ENCODE results near the gene SPATA2L. TPM values are rescaled to one million over a fixed set of nuclear protein-coding genes. Genes with fewer than 3 reads are reported as not detected.
"Not testable (repeated sequence)": the region's sequence is repeated elsewhere in the genome, so short reads cannot be mapped to it uniquely, and the experiment has no call there.

Gene SPATA2L
- total RNA-seq, 4 donors from 2014 or later, result 10.7 to 33.6 (median 16.1) TPM

- Histone ChIP-seq H3K27me3 (no peaks in the 10 kb centered on the region), H3K27ac (peak overlapping the region; percentile 69 to 93 (median 90)), H3K9me3 (no peaks in the 10 kb centered on the region), H3K4me1 (peaks cover 0 to 26% (median 17%) of the 10 kb centered on the region in 4 donors), H3K4me3 (peak overlapping the region; percentile 54 to 79 (median 70)), H3K36me3 (peaks cover 0 to 30% (median 4%) of the 10 kb centered on the region in 3 donors)
- WGBS, 2 donors, result 0 to 2% methylated on average over 16 to 18 of the region's 30 CpGs
- TF ChIP-seq EP300 (IDR thresholded peaks at IDR 0.05), result peak; percentile 86 to 97
- peak; percentile 71 to 94 (median 90) for TF ChIP-seq CTCF (IDR thresholded peaks at IDR 0.05)
- peak in 1 of 2 donors; percentile 58 for TF ChIP-seq POLR2A (IDR thresholded peaks at IDR 0.05)
- DNase-seq (ENCODE audit: low spot score in 2 of 2), result peak; percentile 98 to 99
Observed at GRCh38 chr16:89700100-89700648, 1.3 kb downstream of the SPATA2L start.

GRCh38 chr16:89699629-89700099, 1.8 kb downstream of the SPATA2L start:
- Histone ChIP-seq H3K36me3 (peaks cover 0 to 35% (median 4%) of the 10 kb centered on the region in 3 donors), H3K4me1 (peaks cover 0 to 26% (median 17%) of the 10 kb centered on the region in 4 donors), H3K27ac (peak overlapping the region in 3 of 4 donors; percentile 44 to 92 (median 89)), H3K4me3 (peak overlapping the region in 2 of 4 donors; percentile 71 to 79)
- H3K27me3 ChIP-seq; H3K9me3 ChIP-seq; DNase-seq (ENCODE audit: low spot score in 2 of 2): not testable (repeated sequence)
- WGBS, 2 donors, result 50 to 59% methylated on average over 18 of the region's 18 CpGs

- not testable (repeated sequence) for H3K27me3 ChIP-seq; H3K4me3 ChIP-seq; DNase-seq (ENCODE audit: low spot score in 2 of 2); H3K9me3 ChIP-seq; H3K27ac ChIP-seq
- Histone ChIP-seq H3K4me1 (peaks cover 0 to 26% (median 17%) of the 10 kb centered on the region in 4 donors), H3K36me3 (peaks cover 0 to 45% (median 4%) of the 10 kb centered on the region in 3 donors)
- 94 to 95% methylated on average over 14 of the region's 14 CpGs for WGBS, 2 donors
Observed at GRCh38 chr16:89698717-89699116, 2.8 kb downstream of the SPATA2L start.

- DNase-seq (ENCODE audit: low spot score in 2 of 2), result no peak
- no peaks in the 10 kb centered on the region for H3K27me3 ChIP-seq
- H3K4me1 ChIP-seq, result peaks cover 0 to 26% (median 17%) of the 10 kb centered on the region in 4 donors
- H3K36me3 ChIP-seq, result peaks cover 0 to 54% (median 10%) of the 10 kb centered on the region in 3 donors
- no peak for TF ChIP-seq POLR2A (IDR thresholded peaks at IDR 0.05)
- H3K9me3 ChIP-seq, result no peaks in the 10 kb centered on the region
- no peak overlapping the region for H3K4me3 ChIP-seq
- 85 to 91% methylated on average over 21 to 26 of the region's 32 CpGs for WGBS, 2 donors
- H3K27ac ChIP-seq, result no peak overlapping the region
Observed at GRCh38 chr16:89697616-89698331, 3.7 kb downstream of the SPATA2L start.

- TF ChIP-seq POLR2A (IDR thresholded peaks at IDR 0.05) (no peak), EP300 (IDR thresholded peaks at IDR 0.05) (no peak), CTCF (IDR thresholded peaks at IDR 0.05) (no peak)
- no peak overlapping the region for H3K27ac ChIP-seq
- H3K9me3 ChIP-seq, result no peaks in the 10 kb centered on the region
- no peak for DNase-seq (ENCODE audit: low spot score in 2 of 2)
- peaks cover 0 to 60% (median 10%) of the 10 kb centered on the region in 3 donors for H3K36me3 ChIP-seq
- no peaks in the 10 kb centered on the region for H3K27me3 ChIP-seq
- no peak overlapping the region for H3K4me3 ChIP-seq
- WGBS, 2 donors, result 87 to 89% methylated on average over 7 to 15 of the region's 19 CpGs
- H3K4me1 ChIP-seq, result peaks cover 0 to 24% (median 16%) of the 10 kb centered on the region in 4 donors
Observed at GRCh38 chr16:89697161-89697615, 4.3 kb downstream of the SPATA2L start.

- H3K27me3 ChIP-seq, result no peaks in the 10 kb centered on the region
- 54 to 63% methylated on average over 13 to 17 of the region's 18 CpGs for WGBS, 2 donors
- H3K36me3 ChIP-seq, result peaks cover 0 to 65% (median 10%) of the 10 kb centered on the region in 3 donors
- no peak overlapping the region for H3K27ac ChIP-seq
- peaks cover 0 to 20% (median 14%) of the 10 kb centered on the region in 4 donors for H3K4me1 ChIP-seq
- H3K4me3 ChIP-seq, result no peak overlapping the region
- TF ChIP-seq CTCF (IDR thresholded peaks at IDR 0.05) (no peak), POLR2A (IDR thresholded peaks at IDR 0.05) (no peak), EP300 (IDR thresholded peaks at IDR 0.05) (no peak)
- no peaks in the 10 kb centered on the region for H3K9me3 ChIP-seq
- no peak for DNase-seq (ENCODE audit: low spot score in 2 of 2)
Observed at GRCh38 chr16:89696670-89697128, 4.8 kb downstream of the SPATA2L start.

All from tibial nerve (tissue), 4 donors.